HCT116 (cell line): ENCODE results near the gene TNC. TPM values are rescaled to one million over a fixed set of nuclear protein-coding genes. Genes with fewer than 3 reads are reported as not detected.

Experiments
- ATAC-seq: fragments of 200-7000 bp; cut with Tn5 transposase; 2 replicates; pipeline ENCODE4 v1.9.1; 2020; ENCODE audit warnings: mild to moderate bottlenecking, moderate library complexity
- BruUV-seq: library from RNA; stranded (reverse); fragments of 400-500 nt; replicated peaks from 2 replicates; lab custom pipeline; 2021; lab: Mats Ljungman, UMichigan
- CTCF ChIA-PET: fragments of 300-600 bp; sonication (Branson Sonifier 250); formaldehyde crosslinking; loops from one replicate; lab custom pipeline; 2021; ENCODE audit warnings: antibody characterized with exemption; lab: Charles Lee
- POLR2A ChIA-PET: fragments of 300-600, 350-600 bp; sonication (Branson Sonifier 250); formaldehyde crosslinking; loops from one replicate; lab custom pipeline; 2021; ENCODE audit warnings: antibody characterized with exemption; lab: Charles Lee
- RAD21 ChIA-PET, 2 experiments: fragments of 300-600 bp; sonication (Branson Sonifier 250); formaldehyde crosslinking; loops; one replicate each; lab custom pipeline; 2023; ENCODE audit warnings: low total read pairs in 2 of 2; ENCODE audit not compliant: uncharacterized antibody in 2 of 2, unreplicated experiment in 2 of 2, low non-redundant PET in 1 of 2; lab: Charles Lee
- DNase-seq: peaks from one replicate; pipeline ENCODE4 v3.0.0-alpha.2; 2010; ENCODE audit warnings: low read depth, low spot score
- H2AFZ ChIP-seq: fragments of 200-600 bp; shearing (Covaris generic), sonication (generic); 2 replicates; pipeline ENCODE4 v1.6.1; 2017; ENCODE audit warnings: low read depth, mixed run types, mixed read lengths, antibody characterized with exemption, low read length; ENCODE audit not compliant: poor library complexity, severe bottlenecking
- H3K27ac ChIP-seq: 2 replicates; pipeline ENCODE4 v1.5.1; 2012; ENCODE audit warnings: low read depth, low read length
- H3K27me3 ChIP-seq: fragments of 200-600 bp; sonication (generic); 2 replicates; pipeline ENCODE4 v1.6.1; 2016; ENCODE audit warnings: mixed run types, low read length, mixed read lengths; ENCODE audit not compliant: insufficient read depth
- H3K36me3 ChIP-seq, 2 experiments: fragments of 200-500 bp in 1 of 2; fragments of 200-600 bp in 1 of 2; sonication (Bioruptor generic) in 1 of 2; sonication (generic) in 1 of 2; 2 replicates each; pipeline versions ENCODE4 v1.5.1 to v1.6.1; 2014 to 2016; ENCODE audit warnings: low read length in 2 of 2, inconsistent platforms in 1 of 2, mixed read lengths in 1 of 2, mixed run types in 1 of 2; ENCODE audit not compliant: insufficient read depth in 2 of 2, control insufficient read depth in 1 of 2
- H3K4me1 ChIP-seq, 2 experiments: fragments of 200-600 bp in 1 of 2; sonication (generic) in 1 of 2; 2 replicates each; pipeline versions ENCODE4 v1.5.1 to v1.6.1; 2012 to 2017; ENCODE audit warnings: low read length in 2 of 2, inconsistent platforms in 1 of 2, mild to moderate bottlenecking in 1 of 2, mixed read lengths in 1 of 2, mixed run types in 1 of 2, moderate library complexity in 1 of 2; ENCODE audit not compliant: insufficient read depth in 2 of 2, control insufficient read depth in 1 of 2
- H3K4me2 ChIP-seq: fragments of 200-600 bp; sonication (generic); 2 replicates; pipeline ENCODE4 v1.6.1; 2017; ENCODE audit warnings: mixed run types, low read length, mixed read lengths
- H3K4me3 ChIP-seq, 2 experiments: fragments of 200-600 bp in 1 of 2; sonication (generic) in 1 of 2; replicated peaks in 1 of 2; 2 replicates each; pipeline ENCODE4 v1.5.1; 2011 to 2016; ENCODE audit warnings: low read length in 2 of 2, control low read depth in 1 of 2, low read depth in 1 of 2, mild to moderate bottlenecking in 1 of 2, mixed read lengths in 1 of 2, mixed run types in 1 of 2
- H3K79me2 ChIP-seq: fragments of 200-600 bp; sonication (generic); 2 replicates; pipeline ENCODE4 v1.6.1; 2017; ENCODE audit warnings: mild to moderate bottlenecking, mixed run types, low read length, moderate library complexity, mixed read lengths; ENCODE audit not compliant: insufficient read depth
- H3K9ac ChIP-seq: fragments of 200-600 bp; sonication (generic); 2 replicates; pipeline ENCODE4 v1.6.1; 2016; ENCODE audit warnings: low read length, mixed read lengths
- H3K9me2 ChIP-seq: fragments of 200-600 bp; sonication (generic), shearing (Covaris generic); 2 replicates; pipeline ENCODE4 v1.6.1; 2017; ENCODE audit warnings: mixed run types, mild to moderate bottlenecking, moderate library complexity; ENCODE audit not compliant: insufficient read depth
- H3K9me3 ChIP-seq, 2 experiments: fragments of 200-500 bp in 1 of 2; fragments of 200-600 bp in 1 of 2; sonication (Bioruptor generic) in 1 of 2; sonication (generic) in 1 of 2; 2 replicates each; pipeline ENCODE4 v1.6.1; 2014 to 2017; ENCODE audit warnings: low read length in 2 of 2, mixed read lengths in 2 of 2, inconsistent platforms in 1 of 2, low read depth in 1 of 2, mild to moderate bottlenecking in 1 of 2, mixed run types in 1 of 2, moderate library complexity in 1 of 2; ENCODE audit not compliant: control insufficient read depth in 1 of 2, insufficient read depth in 1 of 2
- H4K20me1 ChIP-seq: fragments of 200-600 bp; sonication (generic), shearing (Covaris generic); 2 replicates; pipeline ENCODE4 v1.6.1; 2017; ENCODE audit warnings: mixed run types, mild to moderate bottlenecking, moderate library complexity; ENCODE audit not compliant: insufficient read depth
- EGR1 ChIP-seq: IDR thresholded peaks from 2 replicates; pipeline ENCODE4 v1.6.1; 2012; ENCODE audit warnings: low read depth
- JUND ChIP-seq: IDR thresholded peaks from 2 replicates; pipeline ENCODE4 v1.6.1; 2012
- TCF7L2 ChIP-seq: IDR thresholded peaks from 2 replicates; pipeline ENCODE4 v1.7.0; 2011; ENCODE audit warnings: borderline replicate concordance, inconsistent platforms; ENCODE audit not compliant: insufficient read depth, insufficient read length; ENCODE audit errors: extremely low read depth
- YY1 ChIP-seq: IDR thresholded peaks from 2 replicates; pipeline ENCODE4 v1.6.1; 2011; ENCODE audit warnings: low read length, low read depth, moderate library complexity, mild to moderate bottlenecking; ENCODE audit not compliant: insufficient replicate concordance; ENCODE audit errors: extremely low read depth
- intact Hi-C: fragments of 100-400 bp; cut with micrococcal nuclease; formaldehyde crosslinking; loops from 2 replicates; pipeline ENCODE4 v1.10.0; 2022
- total RNA-seq: library from RNA; stranded (reverse); gene quantifications from one replicate; pipeline ENCODE4 v1.2.1, GENCODE V29; 2021; ENCODE audit not compliant: unreplicated experiment
- TF ChIP-seq, protein P1 (sequence below), 3 experiments: fragments of 200-600 bp in 1 of 3; sonication (generic) in 1 of 3; IDR thresholded peaks in 2 of 3; conservative IDR thresholded peaks in 1 of 3; 2 replicates each; pipeline ENCODE4 v1.5.1; 2012 to 2017; ENCODE audit warnings: low read depth in 2 of 3, low read length in 2 of 3, antibody characterized with exemption in 1 of 3, borderline replicate concordance in 1 of 3, control low read depth in 1 of 3, mild to moderate bottlenecking in 1 of 3, mixed read lengths in 1 of 3, mixed run types in 1 of 3, moderate library complexity in 1 of 3; ENCODE audit not compliant: insufficient read depth in 1 of 3
- TF ChIP-seq, protein P2 (sequence below): IDR thresholded peaks from 2 replicates; pipeline ENCODE4 v1.6.1; 2011; ENCODE audit warnings: mild to moderate bottlenecking, low read length, moderate library complexity; ENCODE audit not compliant: insufficient replicate concordance; ENCODE audit errors: extremely low read depth

Gene TNC
- total RNA-seq, 1 experiment from 2014 or later: 0.49 TPM

DNA sequence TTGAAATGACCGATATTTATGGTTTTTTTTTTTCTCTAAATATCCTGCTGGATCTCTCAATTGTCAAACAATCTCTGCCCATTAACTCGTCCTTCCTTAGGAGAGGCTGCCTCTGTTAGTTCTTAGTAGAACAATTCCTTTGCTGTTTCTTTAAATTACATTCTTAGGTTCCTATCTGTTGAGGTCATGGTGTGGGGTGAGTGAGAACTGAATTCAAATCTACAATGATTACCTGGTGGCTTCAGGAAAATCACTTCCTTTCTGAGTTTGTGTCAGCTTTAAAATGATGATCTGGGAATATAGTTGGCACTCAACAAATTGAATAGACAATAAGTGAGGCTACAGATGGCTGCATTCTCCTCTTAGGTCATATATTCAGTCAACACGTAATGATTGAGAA, 105.5 kb downstream of the TNC start:
- no peak overlapping the region for H3K27ac ChIP-seq
- H2AFZ ChIP-seq: no peak overlapping the region
- no peaks in the 10 kb centered on the region for H3K4me1 ChIP-seq
- H3K27me3 ChIP-seq: peaks cover 37% of the 10 kb centered on the region; the same call in 1 of the 2 replicates
- BruUV-seq: no TSS peak
- no peaks in the 10 kb centered on the region for H3K36me3 ChIP-seq
- intact Hi-C loops: loop anchor here (1.0 to 10.0 kb wide), 3 partner anchors 268 to 675 kb away; no protein-coding TSS in a partner anchor
- no peaks in the 10 kb centered on the region for H3K9me3 ChIP-seq
- DNase-seq (no peak), ATAC-seq (no peak)
- H4K20me1 ChIP-seq: no peaks in the 10 kb centered on the region
- ChIA-PET RAD21 (no interaction called here), CTCF (interaction anchor here (0.6 to 3.1 kb wide), 3 partner anchors 106 to 332 kb away, joined by 3 to 16 read pairs (median 6); no protein-coding TSS in a partner anchor), POLR2A (no interaction called here)
- no peak overlapping the region for H3K4me2 ChIP-seq
- H3K9ac ChIP-seq: no peak overlapping the region
- no peak overlapping the region for H3K4me3 ChIP-seq
- H3K9me2 ChIP-seq: no peaks in the 10 kb centered on the region
- TF ChIP-seq TCF7L2: no peak
- no peak for TF ChIP-seq EGR1
- TF ChIP-seq, protein P1, sequence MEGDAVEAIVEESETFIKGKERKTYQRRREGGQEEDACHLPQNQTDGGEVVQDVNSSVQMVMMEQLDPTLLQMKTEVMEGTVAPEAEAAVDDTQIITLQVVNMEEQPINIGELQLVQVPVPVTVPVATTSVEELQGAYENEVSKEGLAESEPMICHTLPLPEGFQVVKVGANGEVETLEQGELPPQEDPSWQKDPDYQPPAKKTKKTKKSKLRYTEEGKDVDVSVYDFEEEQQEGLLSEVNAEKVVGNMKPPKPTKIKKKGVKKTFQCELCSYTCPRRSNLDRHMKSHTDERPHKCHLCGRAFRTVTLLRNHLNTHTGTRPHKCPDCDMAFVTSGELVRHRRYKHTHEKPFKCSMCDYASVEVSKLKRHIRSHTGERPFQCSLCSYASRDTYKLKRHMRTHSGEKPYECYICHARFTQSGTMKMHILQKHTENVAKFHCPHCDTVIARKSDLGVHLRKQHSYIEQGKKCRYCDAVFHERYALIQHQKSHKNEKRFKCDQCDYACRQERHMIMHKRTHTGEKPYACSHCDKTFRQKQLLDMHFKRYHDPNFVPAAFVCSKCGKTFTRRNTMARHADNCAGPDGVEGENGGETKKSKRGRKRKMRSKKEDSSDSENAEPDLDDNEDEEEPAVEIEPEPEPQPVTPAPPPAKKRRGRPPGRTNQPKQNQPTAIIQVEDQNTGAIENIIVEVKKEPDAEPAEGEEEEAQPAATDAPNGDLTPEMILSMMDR (IDR thresholded peaks at IDR 0.05 in 2 of 3, conservative IDR thresholded peaks at IDR 0.05 in 1 of 3; ENCODE audit: borderline replicate concordance in 1 of 3, insufficient read depth in 1 of 3, low read depth in 2 of 3, low read length in 2 of 3): no peak
- TF ChIP-seq YY1: no peak
- H3K79me2 ChIP-seq: no peaks in the 10 kb centered on the region

DNA sequence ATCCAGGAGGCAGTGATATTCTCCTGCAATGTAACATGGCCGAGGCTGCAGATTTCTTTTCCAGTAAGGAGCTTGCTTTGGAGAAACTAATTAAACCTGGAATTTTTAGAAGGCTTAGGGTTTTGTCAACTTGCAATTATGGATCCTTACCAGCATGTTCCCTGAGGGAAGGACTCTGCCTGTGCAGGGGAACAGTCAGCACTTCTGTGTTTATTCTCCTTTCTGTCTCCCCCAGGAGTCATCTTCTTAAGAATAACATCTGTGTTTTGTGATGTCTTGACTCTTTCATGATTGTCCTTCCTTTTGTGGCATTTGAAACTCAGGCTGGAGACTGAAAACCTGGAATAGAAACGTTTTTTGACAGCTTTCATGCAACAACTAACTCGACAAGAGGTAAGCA, 107.1 kb downstream of the TNC start:
- no peak overlapping the region for H3K4me3 ChIP-seq
- intact Hi-C loops: loop anchor here (5.0 to 10.0 kb wide), 2 partner anchors 576 to 674 kb away; no protein-coding TSS in a partner anchor
- no peaks in the 10 kb centered on the region for H3K36me3 ChIP-seq
- H3K4me1 ChIP-seq: no peaks in the 10 kb centered on the region
- ChIA-PET POLR2A (no interaction called here), RAD21 (no interaction called here), CTCF (interaction anchor here (2.2 kb wide), 1 partner anchor 104 kb away, joined by 6 read pairs; no protein-coding TSS in a partner anchor)
- H4K20me1 ChIP-seq: no peaks in the 10 kb centered on the region
- BruUV-seq: no TSS peak
- no peak overlapping the region for H3K9ac ChIP-seq
- no peak overlapping the region for H2AFZ ChIP-seq
- no peak for ATAC-seq
- H3K27ac ChIP-seq: no peak overlapping the region
- no peaks in the 10 kb centered on the region for H3K79me2 ChIP-seq
- H3K27me3 ChIP-seq: peaks cover 46% of the 10 kb centered on the region; the same call in 1 of the 2 replicates
- H3K4me2 ChIP-seq: no peak overlapping the region
- no peak for DNase-seq
- H3K9me3 ChIP-seq: no peaks in the 10 kb centered on the region
- no peaks in the 10 kb centered on the region for H3K9me2 ChIP-seq
- TF ChIP-seq, protein P2, sequence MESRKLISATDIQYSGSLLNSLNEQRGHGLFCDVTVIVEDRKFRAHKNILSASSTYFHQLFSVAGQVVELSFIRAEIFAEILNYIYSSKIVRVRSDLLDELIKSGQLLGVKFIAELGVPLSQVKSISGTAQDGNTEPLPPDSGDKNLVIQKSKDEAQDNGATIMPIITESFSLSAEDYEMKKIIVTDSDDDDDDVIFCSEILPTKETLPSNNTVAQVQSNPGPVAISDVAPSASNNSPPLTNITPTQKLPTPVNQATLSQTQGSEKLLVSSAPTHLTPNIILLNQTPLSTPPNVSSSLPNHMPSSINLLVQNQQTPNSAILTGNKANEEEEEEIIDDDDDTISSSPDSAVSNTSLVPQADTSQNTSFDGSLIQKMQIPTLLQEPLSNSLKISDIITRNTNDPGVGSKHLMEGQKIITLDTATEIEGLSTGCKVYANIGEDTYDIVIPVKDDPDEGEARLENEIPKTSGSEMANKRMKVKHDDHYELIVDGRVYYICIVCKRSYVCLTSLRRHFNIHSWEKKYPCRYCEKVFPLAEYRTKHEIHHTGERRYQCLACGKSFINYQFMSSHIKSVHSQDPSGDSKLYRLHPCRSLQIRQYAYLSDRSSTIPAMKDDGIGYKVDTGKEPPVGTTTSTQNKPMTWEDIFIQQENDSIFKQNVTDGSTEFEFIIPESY: no peak
- TF ChIP-seq JUND: no peak
